IMR-90 (cell line): ENCODE results near the gene CDH16. TPM values are rescaled to one million over a fixed set of nuclear protein-coding genes. Genes with fewer than 3 reads are reported as not detected.

Experiments
- ATAC-seq: fragments of 200-7000 bp; cut with Tn5 transposase; 2 replicates; pipeline ENCODE4 v1.9.1; 2020; ENCODE audit warnings: low read depth, mild to moderate bottlenecking, moderate library complexity
- BruUV-seq: library from RNA; stranded (reverse); fragments of 400-500 nt; replicated peaks from 2 replicates; lab custom pipeline; 2021; lab: Mats Ljungman, UMichigan
- CTCF ChIA-PET: fragments of 300-600 bp; formaldehyde crosslinking; extraction: SDS; loops from one replicate; lab custom pipeline; 2021; ENCODE audit warnings: antibody characterized with exemption; lab: Yijun Ruan, JAX
- POLR2A ChIA-PET: fragments of 300-600 bp; sonication (Branson Sonifier 250); formaldehyde crosslinking; loops from one replicate; lab custom pipeline; 2022; ENCODE audit warnings: antibody characterized with exemption; ENCODE audit not compliant: unreplicated experiment; lab: Charles Lee
- DNase-seq: peaks from one replicate; pipeline ENCODE4 v3.0.0; 2013
- H2AFZ ChIP-seq: replicated peaks from 2 replicates; pipeline ENCODE3; 2013; ENCODE audit warnings: low read length, mild to moderate bottlenecking; ENCODE audit not compliant: poor library complexity
- H2AK5ac ChIP-seq: 2 replicates; pipeline ENCODE4 v1.6.1; 2013; ENCODE audit warnings: low read depth, low read length, inconsistent platforms
- H2AK9ac ChIP-seq: replicated peaks from 2 replicates; pipeline ENCODE3; 2013; ENCODE audit warnings: mild to moderate bottlenecking, low read depth, low read length, moderate library complexity; ENCODE audit not compliant: poor library complexity
- H2BK120ac ChIP-seq: 2 replicates; pipeline ENCODE4 v1.6.1; 2013; ENCODE audit warnings: low read depth, low read length, inconsistent platforms
- H2BK15ac ChIP-seq: 3 replicates; pipeline ENCODE4 v1.6.1; 2013; ENCODE audit warnings: low read depth, low read length, inconsistent platforms
- H2BK20ac ChIP-seq: 2 replicates; pipeline ENCODE4 v1.6.1; 2013; ENCODE audit warnings: low read depth, mild to moderate bottlenecking, inconsistent platforms, low read length, moderate library complexity
- H2BK5ac ChIP-seq: 2 replicates; pipeline ENCODE4 v1.6.1; 2013; ENCODE audit warnings: mild to moderate bottlenecking, low read depth, low read length, inconsistent platforms; ENCODE audit not compliant: poor library complexity, severe bottlenecking
- H3K14ac ChIP-seq: replicated peaks from 2 replicates; pipeline ENCODE4 v1.6.1; 2013; ENCODE audit warnings: low read depth, low read length, inconsistent platforms
- H3K18ac ChIP-seq: 2 replicates; pipeline ENCODE4 v1.6.1; 2013; ENCODE audit warnings: low read depth, low read length, control low read depth
- H3K23ac ChIP-seq: 2 replicates; pipeline ENCODE4 v1.6.1; 2013; ENCODE audit warnings: low read depth, low read length, inconsistent platforms
- H3K27ac ChIP-seq: 2 replicates; pipeline ENCODE4 v1.5.1; 2013; ENCODE audit warnings: mild to moderate bottlenecking, control low read depth, low read length; ENCODE audit not compliant: insufficient read depth
- H3K27me3 ChIP-seq: 2 replicates; pipeline ENCODE4 v1.6.1; 2013; ENCODE audit warnings: low read length; ENCODE audit not compliant: control insufficient read depth, insufficient read depth
- H3K36me3 ChIP-seq: 2 replicates; pipeline ENCODE4 v1.6.1; 2013; ENCODE audit warnings: low read length, mixed read lengths; ENCODE audit not compliant: control insufficient read depth, insufficient read depth
- H3K4ac ChIP-seq: 2 replicates; pipeline ENCODE4 v1.6.1; 2013; ENCODE audit warnings: low read depth, low read length, inconsistent platforms
- H3K4me1 ChIP-seq: 2 replicates; pipeline ENCODE4 v1.6.1; 2013; ENCODE audit warnings: low read length, mixed read lengths; ENCODE audit not compliant: control insufficient read depth, insufficient read depth
- H3K4me2 ChIP-seq: 2 replicates; pipeline ENCODE4 v1.6.1; 2013; ENCODE audit warnings: low read depth, mild to moderate bottlenecking, control low read depth, low read length, moderate library complexity
- H3K4me3 ChIP-seq: 2 replicates; pipeline ENCODE4 v1.5.1; 2013; ENCODE audit warnings: low read depth, mild to moderate bottlenecking, control low read depth, low read length, moderate library complexity; ENCODE audit not compliant: insufficient read depth
- H3K56ac ChIP-seq: 2 replicates; pipeline ENCODE4 v1.6.1; 2013; ENCODE audit warnings: low read length, inconsistent platforms; ENCODE audit not compliant: insufficient read depth; ENCODE audit errors: extremely low read depth
- H3K79me1 ChIP-seq, 2 experiments: 2 replicates each; pipeline ENCODE4 v1.6.1; 2013; ENCODE audit warnings: low read length in 2 of 2, inconsistent platforms in 1 of 2, low read depth in 1 of 2
- H3K9ac ChIP-seq: 2 replicates; pipeline ENCODE4 v1.6.1; 2013; ENCODE audit warnings: low read depth, low read length, control low read depth
- H3K9me1 ChIP-seq: 2 replicates; pipeline ENCODE4 v1.6.1; 2013; ENCODE audit warnings: low read length, inconsistent platforms; ENCODE audit not compliant: insufficient read depth
- H3K9me3 ChIP-seq: 2 replicates; pipeline ENCODE4 v1.6.1; 2013; ENCODE audit warnings: low read length; ENCODE audit not compliant: control insufficient read depth, insufficient read depth
- H4K20me1 ChIP-seq: 2 replicates; pipeline ENCODE4 v1.6.1; 2013; ENCODE audit warnings: low read length, inconsistent platforms; ENCODE audit not compliant: insufficient read depth
- H4K5ac ChIP-seq: 2 replicates; pipeline ENCODE4 v1.6.1; 2013; ENCODE audit warnings: mild to moderate bottlenecking, low read depth, low read length, control low read depth
- H4K8ac ChIP-seq, 2 experiments: 2 replicates each; pipeline ENCODE4 v1.6.1; 2013; ENCODE audit warnings: low read depth in 2 of 2, low read length in 2 of 2, control low read depth in 1 of 2, inconsistent platforms in 1 of 2
- H4K91ac ChIP-seq: 2 replicates; pipeline ENCODE4 v1.6.1; 2013; ENCODE audit warnings: low read depth, low read length, inconsistent platforms; ENCODE audit not compliant: insufficient read depth
- BHLHE40 ChIP-seq: fragments of 150-350 bp; IDR thresholded peaks from 2 replicates; pipeline ENCODE4 v1.6.1; 2016; ENCODE audit warnings: mild to moderate bottlenecking, low read depth, low read length
- CEBPB ChIP-seq: IDR thresholded peaks from 2 replicates; pipeline ENCODE4 v1.6.1; 2012; ENCODE audit warnings: low read depth, low read length, improper control_type of control experiment
- CHD1 ChIP-seq: IDR thresholded peaks from 2 replicates; pipeline ENCODE4 v1.6.1; 2012; ENCODE audit warnings: low read depth, low read length, improper control_type of control experiment
- CTCF ChIP-seq: conservative IDR thresholded peaks from 2 replicates; pipeline ENCODE4 v1.5.1; 2012; ENCODE audit warnings: mild to moderate bottlenecking, low read depth, low read length, improper control_type of control experiment
- FOS ChIP-seq: fragments of 150-350 bp; IDR thresholded peaks from 2 replicates; pipeline ENCODE4 v1.6.1; 2016; ENCODE audit warnings: low read depth, low read length
- MAFK ChIP-seq: IDR thresholded peaks from 2 replicates; pipeline ENCODE4 v1.6.1; 2012; ENCODE audit warnings: low read depth, low read length, improper control_type of control experiment
- MAZ ChIP-seq: IDR thresholded peaks from 2 replicates; pipeline ENCODE4 v1.6.1; 2012; ENCODE audit warnings: low read depth, mild to moderate bottlenecking, low read length, improper control_type of control experiment, moderate library complexity, borderline replicate concordance
- MXI1 ChIP-seq: IDR thresholded peaks from 2 replicates; pipeline ENCODE4 v1.6.1; 2012; ENCODE audit warnings: low read depth, mild to moderate bottlenecking, low read length, moderate library complexity, borderline replicate concordance
- NFE2L2 ChIP-seq: fragments of 150-350 bp; IDR thresholded peaks from 2 replicates; pipeline ENCODE4 v1.6.1; 2016; ENCODE audit warnings: low read depth, mild to moderate bottlenecking, low read length
- POLR2A ChIP-seq: IDR thresholded peaks from 2 replicates; pipeline ENCODE4 v1.6.1; 2012; ENCODE audit warnings: mild to moderate bottlenecking, low read depth, low read length
- RAD21 ChIP-seq: IDR thresholded peaks from 2 replicates; pipeline ENCODE4 v1.6.1; 2012; ENCODE audit warnings: low read length, improper control_type of control experiment
- RCOR1 ChIP-seq: IDR thresholded peaks from 2 replicates; pipeline ENCODE4 v1.6.1; 2012; ENCODE audit warnings: mild to moderate bottlenecking, low read length, improper control_type of control experiment; ENCODE audit not compliant: insufficient replicate concordance
- RFX5 ChIP-seq: IDR thresholded peaks from 2 replicates; pipeline ENCODE4 v1.8.0; 2012; ENCODE audit warnings: low read depth, mild to moderate bottlenecking, low read length, moderate library complexity
- SMC3 ChIP-seq: fragments of 150-350 bp; IDR thresholded peaks from 2 replicates; pipeline ENCODE4 v1.6.1; 2016; ENCODE audit warnings: low read depth, mild to moderate bottlenecking, antibody characterized with exemption, low read length, moderate library complexity
- USF2 ChIP-seq: fragments of 150-350 bp; IDR thresholded peaks from 2 replicates; pipeline ENCODE4 v1.6.1; 2017; ENCODE audit warnings: mild to moderate bottlenecking, antibody characterized with exemption, low read length, low read depth
- WGBS, 2 experiments: methylation state at CpG; one replicate each; pipeline versions ENCODE4 v1.1.5 to v1.1.7; 2013; ENCODE audit warnings: missing lambda C conversion rate in 2 of 2; ENCODE audit not compliant: insufficient read length in 1 of 2; ENCODE audit errors: extremely low coverage in 2 of 2; 5-methylcytosine and 5-hydroxymethylcytosine counted together
- dilution Hi-C: fragments of 300-500 bp; cut with HindIII; formaldehyde crosslinking; loops from one replicate; pipeline ENCODE4 v1.14.3; 2018; ENCODE audit warnings: low sequenced_read_pairs; ENCODE audit not compliant: unreplicated experiment
- in situ Hi-C: fragments of 300-500 bp; cut with MboI; formaldehyde crosslinking; loops from 3 replicates; pipeline ENCODE4 v1.14.3; 2019; ENCODE audit warnings: low sequenced_read_pairs, inconsistent platforms, mixed read lengths
- intact Hi-C: fragments of 100-400 bp; cut with micrococcal nuclease; formaldehyde crosslinking; loops from 2 replicates; pipeline ENCODE4 v1.10.0; 2022
- polyA plus RNA-seq, 3 experiments: library from polyadenylated mRNA; depleted of rRNA; stranded (reverse); fragments of >200 nt; gene quantifications; 2 replicates each; pipeline ENCODE4 v1.2.3, GENCODE V29; 2012; ENCODE audit warnings: low replicate concordance in 1 of 3
- total RNA-seq: library from RNA; depleted of rRNA; stranded (reverse); fragments of >200 nt; gene quantifications from 2 replicates; pipeline ENCODE4 v1.2.3, GENCODE V29; 2012
- TF ChIP-seq, protein P1 (sequence below): fragments of 150-350 bp; IDR thresholded peaks from 2 replicates; pipeline ENCODE4 v1.6.1; 2016; ENCODE audit warnings: low read depth, mild to moderate bottlenecking, low read length, moderate library complexity, borderline replicate concordance

CDH16 gene
- total and polyA plus RNA-seq, 2 of the 4 experiments (the other 2 are of a cell fraction), result not detected

GRCh38 chr16:66901626-66902025 is 17.1 kb downstream of the CDH16 start:
- Histone ChIP-seq H2BK15ac (peak overlapping the region; percentile 97; the same call in 1 of the 3 replicates), H3K18ac (peak overlapping the region; percentile 62; the same call in 1 of the 2 replicates), H2AK9ac (no peak overlapping the region), H4K8ac (peak overlapping the region in 1 of 2 experiments; percentile 86; a peak in 1 of 4 replicates), H2BK120ac (peak overlapping the region; percentile 92; the same call in 1 of the 2 replicates), H3K4me2 (no peak overlapping the region), H3K56ac (no peak overlapping the region), H3K23ac (no peak overlapping the region), H2BK20ac (peak overlapping the region; percentile 94; the same call in 1 of the 2 replicates), H4K5ac (peak overlapping the region; percentile 72; the same call in 1 of the 2 replicates), H3K4me1 (peaks cover 49% of the 10 kb centered on the region), H3K9me1 (peaks cover 53% of the 10 kb centered on the region), H2BK5ac (peak overlapping the region; percentile 52), H4K20me1 (no peaks in the 10 kb centered on the region), H2AFZ (no peak overlapping the region), H3K9ac (no peak overlapping the region), H3K27me3 (no peaks in the 10 kb centered on the region), H3K4ac (peak overlapping the region; percentile 90; the same call in 1 of the 2 replicates), H4K91ac (peak overlapping the region; percentile 90; the same call in 1 of the 2 replicates), H2AK5ac (peak overlapping the region; percentile 89), H3K14ac (peak overlapping the region; percentile 83), H3K27ac (no peak overlapping the region), H3K9me3 (no peaks in the 10 kb centered on the region), H3K4me3 (no peak overlapping the region), H3K79me1 (peaks cover 0 to 10% of the 10 kb centered on the region in 2 experiments; a peak in 2 of 4 replicates), H3K36me3 (no peaks in the 10 kb centered on the region)
- BruUV-seq, result no TSS peak
- TF ChIP-seq MAZ (no peak), RFX5 (no peak), USF2 (no peak), POLR2A (no peak), RCOR1 (no peak), MXI1 (no peak), RAD21 (no peak), SMC3 (no peak), MAFK (no peak), BHLHE40 (no peak), FOS (no peak), CEBPB (no peak), CHD1 (no peak), CTCF (no peak), NFE2L2 (no peak)
- TF ChIP-seq, protein P1, sequence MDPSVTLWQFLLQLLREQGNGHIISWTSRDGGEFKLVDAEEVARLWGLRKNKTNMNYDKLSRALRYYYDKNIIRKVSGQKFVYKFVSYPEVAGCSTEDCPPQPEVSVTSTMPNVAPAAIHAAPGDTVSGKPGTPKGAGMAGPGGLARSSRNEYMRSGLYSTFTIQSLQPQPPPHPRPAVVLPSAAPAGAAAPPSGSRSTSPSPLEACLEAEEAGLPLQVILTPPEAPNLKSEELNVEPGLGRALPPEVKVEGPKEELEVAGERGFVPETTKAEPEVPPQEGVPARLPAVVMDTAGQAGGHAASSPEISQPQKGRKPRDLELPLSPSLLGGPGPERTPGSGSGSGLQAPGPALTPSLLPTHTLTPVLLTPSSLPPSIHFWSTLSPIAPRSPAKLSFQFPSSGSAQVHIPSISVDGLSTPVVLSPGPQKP, result no peak
- DNase-seq (no peak), ATAC-seq (no peak)
- ChIA-PET CTCF (no interaction called here), POLR2A (no interaction called here)
- intact Hi-C loops (no loop called here), dilution Hi-C loops (no loop called here), in situ Hi-C loops (no loop called here)
- 99% methylated on average over 9 of the region's 10 CpGs; no CpG with 5 or more reads in 1 of the 2 experiments for WGBS, 2 experiments
